Skeletal muscle tissue (tissue), 4 donors: ENCODE data around the gene CMTM5. TPM values are rescaled to one million over a fixed set of nuclear protein-coding genes. Genes with fewer than 3 reads are reported as not detected.

Experiments used
- H3K27ac ChIP-seq: one replicate; pipeline ENCODE4 v1.7.0; 2013; ENCODE audit warnings: mild to moderate bottlenecking, low read depth, low read length, inconsistent platforms
- H3K27me3 ChIP-seq, 3 donors: one replicate each; pipeline ENCODE4 v1.7.0; 2013; ENCODE audit warnings: low read length in 3 of 3; ENCODE audit not compliant: control insufficient read depth in 3 of 3, insufficient read depth in 3 of 3
- H3K36me3 ChIP-seq, 3 donors: one replicate each; pipeline ENCODE4 v1.7.0; 2013; ENCODE audit warnings: low read length in 3 of 3; ENCODE audit not compliant: control insufficient read depth in 3 of 3, insufficient read depth in 3 of 3
- H3K4me1 ChIP-seq, 3 donors: one replicate each; pipeline ENCODE4 v1.7.0; 2013; ENCODE audit warnings: low read length in 3 of 3, mild to moderate bottlenecking in 3 of 3; ENCODE audit not compliant: control insufficient read depth in 3 of 3, insufficient read depth in 3 of 3
- H3K4me3 ChIP-seq, 3 donors: one replicate each; pipeline ENCODE4 v1.7.0; 2013; ENCODE audit warnings: low read length in 3 of 3
- H3K9ac ChIP-seq, 3 donors: one replicate each; pipeline ENCODE4 v1.7.0; 2013; ENCODE audit warnings: low read length in 3 of 3, mild to moderate bottlenecking in 3 of 3, moderate library complexity in 2 of 3, low read depth in 1 of 3
- H3K9me3 ChIP-seq, 3 donors: one replicate each; pipeline ENCODE4 v1.7.0; 2013; ENCODE audit warnings: low read length in 3 of 3; ENCODE audit not compliant: control insufficient read depth in 3 of 3
- total RNA-seq: library from RNA; depleted of rRNA; stranded (reverse); fragments of >200 nt; gene quantifications from one replicate; pipeline ENCODE4 v1.2.3, GENCODE V29; 2014
- donor health status: Osteomylitis.

The CMTM5 gene, protein sequence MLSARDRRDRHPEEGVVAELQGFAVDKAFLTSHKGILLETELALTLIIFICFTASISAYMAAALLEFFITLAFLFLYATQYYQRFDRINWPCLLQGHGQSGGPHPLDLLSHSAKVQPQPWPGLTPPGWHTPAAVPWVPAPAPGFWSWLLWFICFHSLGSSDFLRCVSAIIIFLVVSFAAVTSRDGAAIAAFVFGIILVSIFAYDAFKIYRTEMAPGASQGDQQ
- total RNA-seq, result 2.1 TPM

DNA sequence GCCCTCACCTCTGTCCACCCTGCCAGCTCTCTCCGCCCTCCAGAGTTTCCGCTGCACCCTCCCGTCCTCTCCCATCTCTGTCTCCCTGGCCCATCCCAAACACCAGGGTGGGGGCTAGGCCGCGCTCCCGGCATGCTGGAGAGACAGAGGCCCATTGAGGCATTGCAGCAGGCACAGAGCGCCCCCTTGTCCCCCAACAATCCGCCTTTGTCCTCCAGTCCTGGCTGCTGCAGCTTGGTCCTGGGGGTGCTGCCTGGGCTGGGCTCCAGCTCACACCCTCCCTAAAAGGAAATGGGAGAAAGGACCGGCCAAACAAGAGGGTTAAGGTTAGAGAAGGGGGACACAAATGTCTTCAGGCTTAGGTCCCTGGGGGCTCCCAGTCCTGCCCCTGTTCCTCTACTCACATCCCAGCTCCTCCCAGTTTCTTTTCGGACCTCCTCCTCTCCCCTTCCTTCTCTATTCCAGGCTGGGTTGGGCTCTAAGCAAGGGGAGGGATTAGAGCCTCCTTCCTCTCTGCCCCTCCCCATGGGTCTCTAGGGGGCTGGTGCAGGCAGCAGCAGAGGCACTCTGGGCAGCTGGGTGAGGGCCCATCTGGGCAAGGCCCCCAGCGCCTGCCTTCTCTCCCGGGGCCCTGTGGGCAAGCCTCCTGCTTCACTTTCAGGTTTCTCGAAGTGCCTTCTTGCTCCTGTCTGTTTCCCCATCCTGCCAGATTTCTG, at the start of gene CMTM5:
Gene CMTM5 (plus strand): TSS at position 565 of the 716 bp plus-strand sequence. CDS start 206 bp downstream, outside the sequence.
- Histone ChIP-seq H3K9ac (peak within 1 kb of the TSS in 1 of 3 donors; percentile 21), H3K9me3 (no peaks in the 10 kb centered on the region), H3K4me3 (peak within 1 kb of the TSS in 1 of 3 donors; percentile 45), H3K27ac (no peak within 1 kb of the TSS), H3K36me3 (peaks cover 0 to 14% (median 3%) of the 10 kb centered on the region in 3 donors), H3K27me3 (peaks cover 0 to 9% (median 0%) of the 10 kb centered on the region in 3 donors), H3K4me1 (no peaks in the 10 kb centered on the region)

DNA sequence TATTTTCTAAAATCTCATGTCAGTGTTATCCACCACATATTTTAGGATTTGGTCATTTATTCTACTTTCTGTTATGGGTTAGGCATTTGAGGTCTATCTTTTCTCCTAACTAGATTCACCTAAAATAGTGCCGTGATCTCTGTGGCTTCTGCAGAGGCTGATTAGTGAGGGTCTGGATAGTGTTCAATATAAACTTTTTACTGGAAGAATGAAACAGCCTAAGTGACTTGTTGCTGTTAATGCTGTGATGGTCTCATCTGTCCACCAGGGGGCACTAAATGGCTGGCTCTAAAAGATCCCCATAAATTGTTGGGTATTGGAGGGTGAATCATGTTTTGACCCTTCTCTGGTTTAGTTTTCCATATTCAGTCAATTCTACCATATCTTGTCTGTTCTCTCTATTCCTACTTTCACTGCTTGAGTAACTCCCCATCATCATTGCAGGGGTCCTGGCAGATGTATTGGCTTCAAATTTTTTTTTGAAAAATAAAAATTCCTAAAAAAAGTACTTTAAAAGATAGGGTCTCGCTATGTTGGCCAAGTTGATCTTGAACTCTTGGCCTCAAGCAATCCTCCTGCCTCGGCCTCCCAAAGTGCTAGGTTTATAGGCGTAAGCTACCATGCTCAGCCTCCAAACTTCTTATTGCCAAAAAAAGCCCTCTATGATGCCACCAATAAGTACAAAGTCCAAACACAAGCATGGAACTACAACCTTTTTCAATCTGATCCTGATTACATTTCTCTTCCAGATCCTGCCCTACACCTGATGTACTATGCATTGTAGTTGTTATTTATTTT, 48.7 kb upstream of the CMTM5 start:
- Histone ChIP-seq H3K4me1 (peaks cover 2 to 4% (median 2%) of the 10 kb centered on the region in 3 donors), H3K9me3 (no peaks in the 10 kb centered on the region), H3K9ac (no peak overlapping the region), H3K36me3 (peaks cover 18 to 21% (median 19%) of the 10 kb centered on the region in 3 donors), H3K27ac (no peak overlapping the region), H3K4me3 (no peak overlapping the region), H3K27me3 (no peaks in the 10 kb centered on the region)

DNA sequence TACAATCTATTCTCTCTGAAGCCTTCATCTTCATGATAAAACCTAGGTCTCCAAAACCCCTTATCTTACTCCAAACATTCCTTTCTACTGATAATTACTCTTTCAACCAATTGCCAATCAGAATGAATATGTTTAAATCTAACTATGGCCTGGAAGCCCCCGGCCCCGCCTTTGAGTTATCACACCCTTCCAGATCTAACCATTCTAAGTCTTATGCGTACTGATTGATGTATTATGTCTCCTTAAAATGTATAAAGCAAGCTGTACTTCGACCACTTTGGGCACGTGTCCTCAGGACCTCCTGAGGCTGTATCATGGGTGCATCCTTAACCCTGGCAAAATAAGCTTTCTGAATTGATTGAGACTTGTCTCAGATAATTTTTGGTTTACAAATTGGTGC, 41.2 kb upstream of the CMTM5 start:
- Histone ChIP-seq H3K27me3 (peaks cover 0 to 2% (median 0%) of the 10 kb centered on the region in 3 donors), H3K4me3 (no peak overlapping the region), H3K27ac (no peak overlapping the region), H3K9me3 (no peaks in the 10 kb centered on the region), H3K36me3 (no peaks in the 10 kb centered on the region), H3K9ac (no peak overlapping the region), H3K4me1 (no peaks in the 10 kb centered on the region)

DNA sequence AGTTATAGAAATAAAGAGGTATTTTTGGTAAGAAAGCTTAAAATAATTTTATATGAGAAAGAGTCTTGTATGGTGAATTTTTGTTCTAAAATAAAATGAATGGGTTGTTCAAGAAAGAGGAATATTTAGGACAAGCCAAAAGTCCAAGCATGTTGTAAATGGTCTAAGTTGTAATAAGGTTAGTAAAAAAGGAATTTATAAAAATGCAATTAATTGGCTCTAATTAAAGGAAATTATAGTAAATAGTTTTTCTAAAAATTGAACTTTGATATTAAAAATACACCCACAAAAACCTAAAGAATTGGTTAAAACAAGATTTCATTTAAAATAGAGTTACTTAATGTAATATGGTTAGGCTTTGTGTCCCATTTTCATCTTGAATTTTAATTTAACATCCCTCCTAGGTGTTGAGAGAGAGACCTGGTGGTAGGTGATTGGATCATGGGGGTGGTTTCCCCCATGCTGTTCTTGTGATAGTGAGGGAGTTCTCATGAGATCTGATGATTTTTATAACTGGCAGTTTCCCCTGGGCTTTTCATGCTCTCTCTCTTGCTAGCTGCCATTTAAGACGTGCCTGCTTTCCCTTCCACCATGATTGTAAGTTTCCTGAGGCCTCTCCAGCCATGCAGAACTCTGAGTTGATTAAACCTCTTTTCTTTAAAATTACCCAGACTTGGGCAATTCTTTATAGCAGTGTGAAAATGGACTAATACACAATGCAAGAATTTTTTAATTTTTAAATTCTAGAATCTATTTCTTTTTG, 37.2 kb upstream of the CMTM5 start:
- Histone ChIP-seq H3K9ac (no peak overlapping the region), H3K36me3 (no peaks in the 10 kb centered on the region), H3K27ac (no peak overlapping the region), H3K4me3 (no peak overlapping the region), H3K27me3 (peaks cover 0 to 2% (median 0%) of the 10 kb centered on the region in 3 donors), H3K9me3 (no peaks in the 10 kb centered on the region), H3K4me1 (no peaks in the 10 kb centered on the region)

DNA sequence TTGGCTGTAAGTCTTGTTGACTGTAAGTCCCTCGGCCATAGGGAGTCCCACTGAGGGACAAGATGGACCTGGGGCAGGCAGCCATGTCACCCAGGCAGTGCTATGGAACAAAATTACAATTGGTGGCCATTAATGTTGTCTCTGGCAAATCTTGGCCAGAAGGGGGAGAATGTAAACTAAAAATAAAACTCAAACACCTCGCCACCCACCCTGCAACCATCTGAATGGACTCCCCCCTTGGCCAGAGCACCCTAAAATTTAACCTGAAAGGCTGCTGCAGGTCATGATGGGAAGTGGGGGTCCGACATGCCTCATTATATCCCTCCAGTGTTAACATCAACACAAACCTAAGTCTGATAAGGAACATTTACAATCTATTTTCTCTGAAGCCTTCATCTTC, 32.4 kb upstream of the CMTM5 start:
- Histone ChIP-seq H3K27me3 (no peaks in the 10 kb centered on the region), H3K27ac (no peak overlapping the region), H3K9ac (no peak overlapping the region)

DNA sequence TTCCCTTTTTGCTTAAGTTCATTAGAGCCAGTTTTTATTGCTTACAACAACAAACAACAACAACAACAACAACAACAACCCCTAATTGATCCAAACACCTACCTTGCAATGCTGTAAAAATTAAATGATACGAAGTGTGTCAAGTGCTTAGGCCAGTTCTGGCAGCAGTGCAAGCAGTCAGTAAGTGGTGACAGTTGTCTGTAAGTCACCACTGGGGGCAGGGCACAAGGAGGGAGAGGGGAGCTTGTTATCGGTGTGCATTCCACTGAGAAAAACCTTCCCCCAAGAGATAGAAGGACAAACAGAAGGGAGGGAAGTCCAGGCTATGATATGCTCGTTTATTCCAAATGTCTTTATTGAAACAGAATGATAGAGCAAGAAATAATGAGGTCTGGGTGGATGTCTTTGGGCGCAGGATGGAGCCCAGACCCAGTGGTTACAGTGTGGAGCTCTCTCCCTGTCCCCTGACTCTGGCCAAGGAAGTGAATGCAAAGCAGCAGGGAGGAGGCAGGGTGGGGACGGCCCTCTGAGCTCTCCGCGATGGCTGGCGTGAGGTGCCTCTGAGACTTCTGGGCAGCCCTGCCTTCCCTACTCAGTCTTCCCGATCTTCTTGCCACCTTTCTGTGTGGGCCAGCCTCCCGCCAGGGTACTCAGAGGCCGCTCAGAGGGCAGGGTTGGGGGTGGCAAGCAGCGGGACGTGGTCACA, 30.7 kb upstream of the CMTM5 start:
- H3K4me1 ChIP-seq, result no peaks in the 10 kb centered on the region
- H3K27ac ChIP-seq, result no peak overlapping the region
- peaks cover 0 to 8% (median 6%) of the 10 kb centered on the region in 3 donors for H3K27me3 ChIP-seq
- H3K4me3 ChIP-seq, result no peak overlapping the region
- no peak overlapping the region for H3K9ac ChIP-seq
- H3K9me3 ChIP-seq, result no peaks in the 10 kb centered on the region
- no peaks in the 10 kb centered on the region for H3K36me3 ChIP-seq

More for the DNA sequence above, 32.4 kb upstream of the CMTM5 start:
- Histone ChIP-seq H3K9me3 (no peaks in the 10 kb centered on the region), H3K36me3 (no peaks in the 10 kb centered on the region), H3K4me3 (no peak overlapping the region), H3K4me1 (no peaks in the 10 kb centered on the region)

DNA sequence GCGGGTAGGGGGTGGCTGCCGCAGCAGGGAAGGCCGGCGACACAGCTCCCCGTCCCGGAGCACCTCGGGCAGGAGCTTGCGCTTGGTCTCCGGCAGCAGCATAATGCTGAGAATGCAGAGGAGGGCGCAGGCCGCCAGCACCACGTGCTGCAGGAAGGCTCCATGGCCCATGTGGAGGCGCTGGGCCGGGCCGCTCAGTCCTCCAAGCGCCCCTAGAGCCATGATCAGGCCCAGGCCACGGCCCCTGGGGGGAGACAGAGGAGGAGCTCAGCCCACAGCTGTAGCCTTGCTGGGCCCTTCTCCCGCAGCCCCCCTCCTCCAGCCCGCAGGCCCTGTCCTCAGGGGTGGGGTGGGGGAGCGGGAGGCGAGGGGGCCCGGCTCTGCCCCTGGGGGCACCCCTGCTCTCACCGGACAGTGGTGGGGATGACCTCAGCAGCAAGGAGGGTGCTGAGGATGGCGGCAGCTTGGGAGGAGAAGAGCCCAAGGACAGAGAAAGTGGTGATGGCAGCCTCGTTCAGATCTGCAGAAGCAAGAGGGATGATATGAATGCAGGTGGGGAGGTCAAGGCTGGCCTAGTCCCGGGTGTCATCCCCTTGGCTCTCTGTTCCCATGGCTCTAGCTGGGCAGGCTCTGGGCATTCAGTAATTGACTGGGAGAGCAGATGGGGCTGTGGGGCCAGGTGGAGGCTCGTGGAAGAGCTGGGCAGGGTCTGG, 30.0 kb upstream of the CMTM5 start:
- no peak overlapping the region for H3K27ac ChIP-seq
- H3K9ac ChIP-seq, result no peak overlapping the region
- H3K4me3 ChIP-seq, result no peak overlapping the region
- peaks cover 3 to 4% (median 3%) of the 10 kb centered on the region in 3 donors for H3K4me1 ChIP-seq
- H3K9me3 ChIP-seq, result no peaks in the 10 kb centered on the region
- peaks cover 3 to 15% (median 13%) of the 10 kb centered on the region in 3 donors for H3K27me3 ChIP-seq
- no peaks in the 10 kb centered on the region for H3K36me3 ChIP-seq

DNA sequence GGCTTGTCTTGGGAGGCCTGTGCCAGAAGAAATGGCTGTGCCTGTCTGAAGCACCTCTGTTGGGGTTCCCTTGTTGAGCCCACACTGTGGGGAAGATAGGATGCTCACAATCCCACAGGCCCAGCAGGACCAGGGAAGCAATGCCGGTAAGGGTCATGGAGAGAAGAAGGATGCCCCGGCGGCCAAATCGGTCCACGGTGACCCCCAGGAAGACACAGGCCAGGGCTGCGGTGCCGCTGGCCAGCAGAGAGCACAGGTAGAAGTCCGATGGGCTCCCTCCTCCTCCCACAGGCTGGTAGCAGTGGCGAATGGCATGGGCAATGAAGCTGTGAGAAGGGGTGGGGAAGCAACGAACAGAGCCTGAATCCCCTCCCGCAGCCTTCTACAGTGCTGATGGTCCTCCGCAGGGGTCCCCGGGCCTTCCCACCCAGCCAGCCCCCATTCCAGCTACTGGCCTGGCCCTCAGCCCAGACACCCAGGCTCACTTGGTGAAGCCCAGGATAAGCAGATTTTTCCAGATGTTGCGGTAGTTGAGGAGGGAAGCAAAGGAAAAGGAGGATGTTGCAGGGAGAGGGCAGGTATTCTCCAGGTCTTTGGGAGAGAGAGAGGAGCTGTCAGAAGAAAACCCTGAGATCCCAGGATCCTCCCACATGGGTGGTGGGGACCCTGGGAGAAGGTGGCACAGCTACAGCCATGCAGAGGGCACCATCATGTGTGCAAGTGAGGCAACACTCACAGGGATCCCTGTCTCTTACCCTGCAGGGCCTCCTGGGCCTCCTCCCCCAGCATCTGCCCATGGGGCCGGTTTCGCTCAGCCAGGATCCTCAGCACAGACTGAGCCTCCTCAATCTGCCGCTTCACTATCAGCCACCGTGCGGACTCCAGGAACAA, 29.2 kb upstream of the CMTM5 start:
- H3K27me3 ChIP-seq, result peaks cover 8 to 23% (median 21%) of the 10 kb centered on the region in 3 donors
- peaks cover 6 to 12% (median 11%) of the 10 kb centered on the region in 3 donors for H3K4me1 ChIP-seq
- no peaks in the 10 kb centered on the region for H3K9me3 ChIP-seq
- H3K9ac ChIP-seq, result no peak overlapping the region
- H3K36me3 ChIP-seq, result no peaks in the 10 kb centered on the region
- H3K27ac ChIP-seq, result no peak overlapping the region
- no peak overlapping the region for H3K4me3 ChIP-seq
